ENCODE measurements around the gene PIEZO1. TPM values are rescaled to one million over a fixed set of nuclear protein-coding genes. Genes with fewer than 3 reads are reported as not detected.

The PIEZO1 gene
- total RNA-seq, 2 donors from 2014 or later = 37.7 to 73.2 TPM

DNA sequence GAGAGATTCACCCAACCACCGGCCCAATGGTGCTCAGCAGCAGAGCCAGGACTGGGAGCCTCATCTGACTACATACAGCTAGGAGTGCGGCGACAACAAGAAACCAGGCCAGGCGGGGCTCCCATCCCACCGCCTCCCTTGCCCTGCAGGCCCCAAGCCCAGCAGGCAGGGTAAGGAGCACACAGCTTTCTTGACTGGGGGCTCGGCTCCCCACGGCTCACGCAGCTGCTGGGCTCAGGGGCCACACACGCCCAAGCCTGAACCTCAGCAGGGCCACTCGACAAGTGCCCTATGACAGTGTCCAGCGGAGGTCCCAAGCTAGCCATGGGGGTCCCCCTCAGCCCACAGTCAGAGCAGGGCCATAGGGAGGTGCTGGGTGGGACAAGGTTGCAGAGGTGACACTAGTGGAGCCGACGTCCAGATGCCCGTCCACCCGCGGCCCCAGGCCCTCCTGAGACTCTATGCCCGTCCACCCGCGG lies 13.7 kb downstream of the PIEZO1 start:
- Histone ChIP-seq H3K27ac (no peak overlapping the region), H3K36me3 (no peaks in the 10 kb centered on the region), H3K9me3 (no peaks in the 10 kb centered on the region), H3K27me3 (no peaks in the 10 kb centered on the region), H3K4me3 (peak overlapping the region in 1 of 2 donors; percentile 27), H3K4me1 (peaks cover 0 to 80% of the 10 kb centered on the region in 2 donors)
- TF ChIP-seq, protein P1, sequence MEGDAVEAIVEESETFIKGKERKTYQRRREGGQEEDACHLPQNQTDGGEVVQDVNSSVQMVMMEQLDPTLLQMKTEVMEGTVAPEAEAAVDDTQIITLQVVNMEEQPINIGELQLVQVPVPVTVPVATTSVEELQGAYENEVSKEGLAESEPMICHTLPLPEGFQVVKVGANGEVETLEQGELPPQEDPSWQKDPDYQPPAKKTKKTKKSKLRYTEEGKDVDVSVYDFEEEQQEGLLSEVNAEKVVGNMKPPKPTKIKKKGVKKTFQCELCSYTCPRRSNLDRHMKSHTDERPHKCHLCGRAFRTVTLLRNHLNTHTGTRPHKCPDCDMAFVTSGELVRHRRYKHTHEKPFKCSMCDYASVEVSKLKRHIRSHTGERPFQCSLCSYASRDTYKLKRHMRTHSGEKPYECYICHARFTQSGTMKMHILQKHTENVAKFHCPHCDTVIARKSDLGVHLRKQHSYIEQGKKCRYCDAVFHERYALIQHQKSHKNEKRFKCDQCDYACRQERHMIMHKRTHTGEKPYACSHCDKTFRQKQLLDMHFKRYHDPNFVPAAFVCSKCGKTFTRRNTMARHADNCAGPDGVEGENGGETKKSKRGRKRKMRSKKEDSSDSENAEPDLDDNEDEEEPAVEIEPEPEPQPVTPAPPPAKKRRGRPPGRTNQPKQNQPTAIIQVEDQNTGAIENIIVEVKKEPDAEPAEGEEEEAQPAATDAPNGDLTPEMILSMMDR (IDR thresholded peaks at IDR 0.05) = no peak
- no peak for DNase-seq (ENCODE audit: low spot score)

DNA sequence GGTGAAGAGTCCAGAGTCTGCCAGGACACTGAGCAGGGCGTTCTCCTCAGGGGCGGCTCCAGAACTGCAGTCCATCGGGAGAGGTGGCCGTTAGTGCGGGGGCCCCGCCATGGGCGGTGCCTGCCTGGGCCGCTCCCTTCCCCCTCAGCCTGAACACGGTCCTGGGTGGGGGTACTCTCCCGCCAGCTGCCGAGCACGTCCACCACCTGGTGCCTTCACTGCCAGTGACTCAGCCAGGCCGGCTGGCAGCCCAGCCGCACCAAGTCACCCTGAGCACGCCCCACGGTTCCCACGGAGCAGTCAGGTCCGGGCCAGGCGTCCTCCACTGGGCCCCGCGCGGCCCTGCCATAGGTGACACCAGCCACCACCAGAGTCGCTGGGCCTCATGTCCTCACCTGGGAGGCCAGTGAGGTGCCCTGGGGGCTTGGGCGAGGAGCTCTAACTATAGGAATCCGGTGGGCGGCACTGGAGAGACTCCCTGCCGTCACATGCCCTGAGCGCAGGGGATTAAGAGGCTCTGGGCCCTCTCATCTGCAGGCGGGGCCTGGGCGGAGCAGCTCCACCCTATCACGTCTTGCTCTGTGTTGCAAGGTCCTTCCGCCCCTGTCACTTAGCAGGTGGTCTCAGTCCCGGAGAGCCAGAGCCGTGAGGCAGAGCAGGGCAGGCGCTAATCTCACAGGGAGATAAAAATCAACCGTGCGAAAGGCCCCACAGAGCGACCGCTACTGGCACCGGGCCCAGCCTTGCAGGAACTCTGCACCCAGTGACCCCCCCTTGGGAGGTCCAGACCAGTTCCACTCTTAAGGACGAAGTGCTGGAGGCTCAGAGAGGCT lies 14.3 kb downstream of the PIEZO1 start:
- peak overlapping the region in 1 of 2 donors; percentile 32 for H3K27ac ChIP-seq
- no peaks in the 10 kb centered on the region for H3K9me3 ChIP-seq
- H3K4me1 ChIP-seq = peaks cover 0 to 80% of the 10 kb centered on the region in 2 donors
- no peaks in the 10 kb centered on the region for H3K27me3 ChIP-seq
- no peak for DNase-seq (ENCODE audit: low spot score)
- H3K36me3 ChIP-seq = no peaks in the 10 kb centered on the region
- TF ChIP-seq, protein P1 (IDR thresholded peaks at IDR 0.05) = no peak
- peak overlapping the region in 1 of 2 donors; percentile 27 for H3K4me3 ChIP-seq

DNA sequence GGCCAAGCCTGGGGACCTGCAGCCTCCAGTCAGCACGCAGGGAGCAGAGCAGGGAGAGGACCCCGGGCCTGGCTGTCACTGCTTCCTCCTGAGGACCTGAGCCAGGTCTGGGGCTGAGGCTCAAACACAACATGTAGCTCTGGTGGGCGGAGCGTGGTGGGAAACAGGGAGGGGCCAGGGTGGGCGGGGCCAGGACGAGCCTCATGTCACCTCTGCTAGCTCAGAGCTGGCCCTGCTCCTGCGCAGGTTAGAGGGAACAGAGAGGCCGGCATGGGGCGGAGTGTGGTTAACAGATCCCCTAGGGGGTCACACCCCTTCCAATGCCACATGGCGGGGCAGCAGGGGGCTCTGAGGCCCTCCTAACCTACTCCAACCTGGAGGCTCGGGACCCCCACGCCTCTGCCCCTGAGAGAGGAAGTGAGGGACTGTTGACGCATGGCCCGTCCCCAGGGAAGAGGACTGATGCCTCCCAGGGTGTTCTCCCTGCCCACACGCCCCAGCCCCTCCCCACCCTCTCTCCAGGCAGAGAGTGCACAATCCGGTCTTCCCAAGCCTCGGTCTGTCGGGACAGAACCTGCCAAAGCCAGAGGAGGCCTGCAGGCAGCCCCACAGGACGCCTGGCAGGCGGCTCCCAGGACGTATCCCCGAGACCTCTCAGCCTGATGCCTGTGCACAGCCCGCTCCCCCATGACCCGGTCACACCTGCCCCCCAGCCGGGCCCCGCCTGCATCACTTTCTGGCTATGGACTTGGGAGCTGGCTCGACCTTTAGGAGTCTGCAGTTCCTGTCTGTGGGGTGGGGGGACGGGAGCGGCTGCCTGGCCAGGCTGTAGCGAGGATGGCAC lies 15.2 kb downstream of the PIEZO1 start:
- Histone ChIP-seq H3K27me3 (no peaks in the 10 kb centered on the region), H3K4me3 (peak overlapping the region in 1 of 2 donors; percentile 27), H3K27ac (peak overlapping the region in 1 of 2 donors; percentile 32), H3K9me3 (no peaks in the 10 kb centered on the region), H3K36me3 (no peaks in the 10 kb centered on the region), H3K4me1 (peaks cover 0 to 76% of the 10 kb centered on the region in 2 donors)
- no peak for DNase-seq (ENCODE audit: low spot score)
- TF ChIP-seq, protein P1 (IDR thresholded peaks at IDR 0.05) = no peak

DNA sequence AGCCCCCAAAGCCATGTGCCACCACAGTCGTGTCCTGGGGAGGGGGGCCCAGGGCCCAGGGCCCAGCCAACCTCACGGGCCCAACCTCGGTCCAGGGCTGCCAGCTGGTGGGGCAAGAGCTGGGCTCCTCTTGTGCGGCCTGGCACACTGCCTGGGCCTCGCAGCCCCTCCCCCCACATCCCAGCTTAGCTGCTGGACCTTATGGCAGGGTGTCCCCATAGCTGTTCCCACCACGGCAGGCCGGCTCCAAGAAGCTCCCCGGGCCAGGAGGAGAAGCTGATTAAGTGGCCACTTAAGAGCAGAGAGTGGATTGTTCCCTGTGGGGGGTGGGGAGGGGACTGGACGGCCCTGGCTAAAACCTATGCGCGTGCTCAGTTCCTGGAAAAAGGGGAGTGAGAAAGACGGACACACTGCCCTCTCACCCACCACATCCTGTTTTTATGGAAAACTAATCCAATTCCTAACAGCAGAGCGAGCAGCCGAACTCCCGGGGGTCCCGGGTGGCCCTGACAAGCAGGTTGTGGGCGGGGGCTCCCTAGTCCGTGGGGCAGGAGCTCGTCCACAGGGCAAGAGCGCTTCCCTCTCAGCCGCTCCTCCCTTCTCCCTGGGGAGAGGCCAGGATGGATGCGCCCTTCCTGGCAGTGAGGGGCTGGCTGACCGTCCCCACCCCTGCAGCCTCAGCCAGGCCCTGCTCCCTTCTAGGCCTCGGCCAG lies 16.8 kb downstream of the PIEZO1 start:
- no peak for DNase-seq (ENCODE audit: low spot score)
- H3K4me3 ChIP-seq = no peak overlapping the region
- peaks cover 0 to 60% of the 10 kb centered on the region in 2 donors for H3K4me1 ChIP-seq

More for the DNA sequence above, 16.8 kb downstream of the PIEZO1 start:
- peak overlapping the region in 1 of 2 donors; percentile 15 for H3K27ac ChIP-seq
- H3K27me3 ChIP-seq = no peaks in the 10 kb centered on the region
- no peaks in the 10 kb centered on the region for H3K36me3 ChIP-seq
- TF ChIP-seq, protein P1 (IDR thresholded peaks at IDR 0.05) = no peak
- H3K9me3 ChIP-seq = no peaks in the 10 kb centered on the region
